Cardiac fibroblast (primary cell): ENCODE data around the gene SDK1.

Experiments
- DNase-seq, 2 donors: peaks; one replicate each; pipeline versions ENCODE4 v3.0.0 to v3.0.0-alpha.2; 2010; ENCODE audit warnings: low read depth in 2 of 2
- H3K4me3 ChIP-seq, 2 donors: replicated peaks in 1 of 2; 1 replicate in 1 of 2; 2 replicates in 1 of 2; pipeline ENCODE4 v1.5.1; 2011; ENCODE audit warnings: low read depth in 2 of 2, low read length in 2 of 2, mild to moderate bottlenecking in 2 of 2, moderate library complexity in 1 of 2
- TF ChIP-seq, protein P1 (sequence below): IDR thresholded peaks from one replicate; pipeline ENCODE4 v1.5.1; 2011; ENCODE audit warnings: low read depth, mild to moderate bottlenecking, low read length, inconsistent platforms

The SDK1 gene

DNA sequence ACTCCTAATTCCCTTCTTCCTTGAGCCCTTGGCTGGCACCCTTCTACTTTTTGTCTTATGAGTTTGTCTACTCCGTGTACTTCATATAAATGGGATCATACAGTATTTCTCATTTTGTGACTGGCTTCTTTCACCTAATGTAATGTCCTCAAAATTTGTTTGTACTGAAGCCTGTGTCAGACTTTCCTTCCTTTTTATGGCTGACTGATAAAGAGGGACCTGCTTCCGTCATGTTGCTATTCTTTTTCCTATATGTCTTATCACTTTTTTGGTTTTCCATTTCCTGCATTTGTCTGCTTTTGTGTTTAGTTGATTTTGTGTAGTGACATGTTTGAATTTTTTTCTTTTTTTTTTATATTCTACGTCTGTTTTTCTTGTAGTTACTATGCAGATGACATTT is 470.9 kb downstream of the SDK1 start:
- DNase-seq: no peak
- TF ChIP-seq, protein P1, sequence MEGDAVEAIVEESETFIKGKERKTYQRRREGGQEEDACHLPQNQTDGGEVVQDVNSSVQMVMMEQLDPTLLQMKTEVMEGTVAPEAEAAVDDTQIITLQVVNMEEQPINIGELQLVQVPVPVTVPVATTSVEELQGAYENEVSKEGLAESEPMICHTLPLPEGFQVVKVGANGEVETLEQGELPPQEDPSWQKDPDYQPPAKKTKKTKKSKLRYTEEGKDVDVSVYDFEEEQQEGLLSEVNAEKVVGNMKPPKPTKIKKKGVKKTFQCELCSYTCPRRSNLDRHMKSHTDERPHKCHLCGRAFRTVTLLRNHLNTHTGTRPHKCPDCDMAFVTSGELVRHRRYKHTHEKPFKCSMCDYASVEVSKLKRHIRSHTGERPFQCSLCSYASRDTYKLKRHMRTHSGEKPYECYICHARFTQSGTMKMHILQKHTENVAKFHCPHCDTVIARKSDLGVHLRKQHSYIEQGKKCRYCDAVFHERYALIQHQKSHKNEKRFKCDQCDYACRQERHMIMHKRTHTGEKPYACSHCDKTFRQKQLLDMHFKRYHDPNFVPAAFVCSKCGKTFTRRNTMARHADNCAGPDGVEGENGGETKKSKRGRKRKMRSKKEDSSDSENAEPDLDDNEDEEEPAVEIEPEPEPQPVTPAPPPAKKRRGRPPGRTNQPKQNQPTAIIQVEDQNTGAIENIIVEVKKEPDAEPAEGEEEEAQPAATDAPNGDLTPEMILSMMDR: no peak
- H3K4me3 ChIP-seq: no peak overlapping the region

- TF ChIP-seq, protein P1: no peak
- no peak for DNase-seq
- H3K4me3 ChIP-seq: no peak overlapping the region
Measured at GRCh38 chr7:3778345-3778744, 477.3 kb downstream of the SDK1 start.

GRCh38 chr7:3780016-3780415 is 479.0 kb downstream of the SDK1 start:
- no peak overlapping the region for H3K4me3 ChIP-seq
- no peak for DNase-seq
- TF ChIP-seq, protein P1: no peak

GRCh38 chr7:3780525-3780924 is 479.5 kb downstream of the SDK1 start:
- no peak for DNase-seq
- no peak overlapping the region for H3K4me3 ChIP-seq
- TF ChIP-seq, protein P1: no peak

GRCh38 chr7:3781607-3782006 is 480.6 kb downstream of the SDK1 start:
- no peak overlapping the region for H3K4me3 ChIP-seq
- TF ChIP-seq, protein P1: no peak
- DNase-seq: no peak

DNA sequence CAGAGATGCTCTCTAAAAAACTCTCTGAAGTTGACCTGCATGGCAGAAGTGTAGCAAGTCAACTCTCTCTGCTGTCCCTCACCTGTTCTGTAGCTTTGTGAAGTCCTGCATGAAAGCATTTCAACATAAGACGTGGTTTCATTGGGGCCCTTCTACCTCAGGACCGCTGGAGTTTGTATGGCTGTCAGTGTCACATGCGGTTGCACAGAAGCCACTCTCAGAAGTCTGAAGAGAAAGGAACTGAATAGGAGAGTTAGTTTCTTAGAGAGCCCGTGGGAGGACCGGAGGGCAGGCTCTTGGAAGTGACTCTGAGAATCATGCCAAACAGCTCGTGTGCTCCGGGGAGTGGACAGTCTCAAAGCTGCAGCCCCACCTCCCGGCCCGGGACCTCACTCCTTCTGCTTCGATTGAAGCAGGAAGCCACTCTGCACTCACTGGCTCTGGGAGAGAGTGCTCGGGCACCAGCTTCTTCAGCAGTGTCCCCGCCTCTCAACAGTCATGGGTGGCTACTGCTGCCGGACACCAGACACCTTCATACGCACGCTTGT is 486.7 kb downstream of the SDK1 start:
- DNase-seq: peak; percentile 26 to 35
- TF ChIP-seq, protein P1: no peak
- H3K4me3 ChIP-seq: no peak overlapping the region

DNA sequence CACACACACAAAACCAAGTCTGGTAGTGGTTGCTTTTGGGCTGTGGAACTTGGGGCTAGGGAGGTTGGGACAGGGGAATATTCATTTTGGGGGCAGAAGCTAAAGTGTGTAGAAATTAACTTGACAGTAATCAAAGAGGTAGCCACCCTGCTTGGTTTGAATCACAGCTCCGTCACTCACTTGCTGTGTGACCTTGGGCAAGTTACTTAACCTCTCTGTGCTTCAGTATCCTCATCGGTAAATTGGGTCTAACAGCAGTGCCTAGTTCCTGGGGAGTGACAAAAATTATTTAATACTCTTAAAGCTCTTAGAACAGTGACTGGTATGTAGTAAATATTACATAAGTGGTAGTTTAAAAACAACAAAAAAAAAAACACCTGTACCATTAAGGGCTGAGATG is 489.8 kb downstream of the SDK1 start:
- DNase-seq: no peak
- H3K4me3 ChIP-seq: no peak overlapping the region
- TF ChIP-seq, protein P1: no peak
